Vagina (tissue), 2 donors: ENCODE measurements around the gene DDX28.

Source experiments
- POLR2A ChIP-seq, 2 donors: fragments of 450-650 bp; IDR thresholded peaks; one replicate each; pipeline ENCODE4 v1.6.1; 2017; ENCODE audit warnings: antibody characterized with exemption in 2 of 2, mild to moderate bottlenecking in 2 of 2, moderate library complexity in 2 of 2
- TF ChIP-seq, protein P1 (sequence below), 3 experiments: fragments of 450-650 bp in 2 of 3; fragments of 200-600 bp in 1 of 3; sonication (generic) in 1 of 3; IDR thresholded peaks; one replicate each; pipeline ENCODE4 v1.5.1; 2017 to 2019; ENCODE audit warnings: antibody characterized with exemption in 3 of 3, mild to moderate bottlenecking in 2 of 3, moderate library complexity in 2 of 3

DNA sequence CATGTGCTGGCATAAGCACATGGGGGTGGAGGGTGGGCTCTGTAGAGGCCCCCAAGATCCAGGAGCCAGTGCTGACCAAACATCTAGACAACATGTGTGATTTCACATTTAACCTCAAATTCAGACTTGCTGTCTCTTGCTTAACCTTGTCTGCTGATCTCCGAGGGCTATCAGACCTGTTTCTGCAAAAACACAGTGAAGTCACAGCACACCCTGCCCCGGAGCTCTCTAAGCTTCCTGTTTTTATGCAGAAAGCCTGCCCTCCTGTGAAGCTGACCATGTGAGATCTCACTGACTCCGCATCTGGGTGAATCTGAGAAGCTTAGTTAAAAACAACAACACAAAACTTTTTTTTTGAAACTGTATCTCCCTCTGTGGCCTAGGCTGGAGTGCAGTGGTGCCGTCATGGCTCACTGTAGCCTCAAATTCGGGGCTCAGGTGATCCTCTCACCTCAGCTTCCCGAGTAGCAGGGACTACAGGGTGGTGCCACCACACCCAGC lies 17.2 kb downstream of the DDX28 start:
- TF ChIP-seq, protein P1, sequence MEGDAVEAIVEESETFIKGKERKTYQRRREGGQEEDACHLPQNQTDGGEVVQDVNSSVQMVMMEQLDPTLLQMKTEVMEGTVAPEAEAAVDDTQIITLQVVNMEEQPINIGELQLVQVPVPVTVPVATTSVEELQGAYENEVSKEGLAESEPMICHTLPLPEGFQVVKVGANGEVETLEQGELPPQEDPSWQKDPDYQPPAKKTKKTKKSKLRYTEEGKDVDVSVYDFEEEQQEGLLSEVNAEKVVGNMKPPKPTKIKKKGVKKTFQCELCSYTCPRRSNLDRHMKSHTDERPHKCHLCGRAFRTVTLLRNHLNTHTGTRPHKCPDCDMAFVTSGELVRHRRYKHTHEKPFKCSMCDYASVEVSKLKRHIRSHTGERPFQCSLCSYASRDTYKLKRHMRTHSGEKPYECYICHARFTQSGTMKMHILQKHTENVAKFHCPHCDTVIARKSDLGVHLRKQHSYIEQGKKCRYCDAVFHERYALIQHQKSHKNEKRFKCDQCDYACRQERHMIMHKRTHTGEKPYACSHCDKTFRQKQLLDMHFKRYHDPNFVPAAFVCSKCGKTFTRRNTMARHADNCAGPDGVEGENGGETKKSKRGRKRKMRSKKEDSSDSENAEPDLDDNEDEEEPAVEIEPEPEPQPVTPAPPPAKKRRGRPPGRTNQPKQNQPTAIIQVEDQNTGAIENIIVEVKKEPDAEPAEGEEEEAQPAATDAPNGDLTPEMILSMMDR (IDR thresholded peaks at IDR 0.05) = no peak
- no peak for TF ChIP-seq POLR2A (IDR thresholded peaks at IDR 0.05)
